ENCODE measurements around the gene NFE2L2.

Gene NFE2L2

DNA sequence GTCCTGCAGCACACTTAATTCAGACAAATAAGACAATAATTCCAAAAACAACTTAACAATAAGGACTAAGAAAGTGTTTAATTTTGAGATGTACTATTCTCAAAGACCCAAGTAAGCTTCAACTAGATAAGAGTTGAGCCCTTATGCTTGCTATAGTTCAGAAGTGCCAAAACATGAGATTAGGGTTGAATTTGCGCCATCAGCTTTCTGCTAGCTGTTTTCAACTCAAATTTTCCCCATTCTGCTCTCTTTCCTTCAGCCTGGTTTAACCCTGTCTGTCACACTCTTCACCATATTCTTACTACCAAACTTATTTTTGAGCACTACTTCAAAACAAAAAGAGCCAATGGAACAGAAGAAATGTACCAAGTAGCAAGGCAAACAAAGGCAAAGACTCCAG lies 4.1 kb downstream of the NFE2L2 start:
- H3K27ac ChIP-seq (ENCODE audit: low read depth, low read length) = 0 out of 2 replicates have a peak overlapping the region, but pooled peaks have one; percentile 24
- peaks cover 43% of the 10 kb centered on the region for H4K20me1 ChIP-seq (ENCODE audit: low read depth, low read length)
- H3F3A ChIP-seq (ENCODE audit: insufficient read depth) = peaks cover 5% of the 10 kb centered on the region; the same call in 1 of the 2 replicates
- H3K9me2 ChIP-seq (replicated peaks; ENCODE audit: insufficient read depth, low read length) = no peaks in the 10 kb centered on the region
- H2AFZ ChIP-seq (ENCODE audit: low read depth, low read length, severe bottlenecking) = no peak overlapping the region
- peak overlapping the region; percentile 99 for H3K4me2 ChIP-seq (ENCODE audit: low read depth, low read length, poor library complexity, severe bottlenecking)
- H3K36me3 ChIP-seq (ENCODE audit: low read length) = peaks cover 10% of the 10 kb centered on the region; the same call in 1 of the 2 replicates
- H3K9ac ChIP-seq (ENCODE audit: low read length) = no peak overlapping the region
- H3K27me3 ChIP-seq (ENCODE audit: low read length) = no peaks in the 10 kb centered on the region
- H3K4me3 ChIP-seq (ENCODE audit: insufficient read depth, low read length, poor library complexity, severe bottlenecking) = no peak overlapping the region
- peaks cover 88% of the 10 kb centered on the region for H3K79me2 ChIP-seq (ENCODE audit: insufficient read depth, low read length)
- no peak for TF ChIP-seq EZH2phosphoT487 (conservative IDR thresholded peaks at IDR 0.05; ENCODE audit: low read length)
- TF ChIP-seq, protein P1, sequence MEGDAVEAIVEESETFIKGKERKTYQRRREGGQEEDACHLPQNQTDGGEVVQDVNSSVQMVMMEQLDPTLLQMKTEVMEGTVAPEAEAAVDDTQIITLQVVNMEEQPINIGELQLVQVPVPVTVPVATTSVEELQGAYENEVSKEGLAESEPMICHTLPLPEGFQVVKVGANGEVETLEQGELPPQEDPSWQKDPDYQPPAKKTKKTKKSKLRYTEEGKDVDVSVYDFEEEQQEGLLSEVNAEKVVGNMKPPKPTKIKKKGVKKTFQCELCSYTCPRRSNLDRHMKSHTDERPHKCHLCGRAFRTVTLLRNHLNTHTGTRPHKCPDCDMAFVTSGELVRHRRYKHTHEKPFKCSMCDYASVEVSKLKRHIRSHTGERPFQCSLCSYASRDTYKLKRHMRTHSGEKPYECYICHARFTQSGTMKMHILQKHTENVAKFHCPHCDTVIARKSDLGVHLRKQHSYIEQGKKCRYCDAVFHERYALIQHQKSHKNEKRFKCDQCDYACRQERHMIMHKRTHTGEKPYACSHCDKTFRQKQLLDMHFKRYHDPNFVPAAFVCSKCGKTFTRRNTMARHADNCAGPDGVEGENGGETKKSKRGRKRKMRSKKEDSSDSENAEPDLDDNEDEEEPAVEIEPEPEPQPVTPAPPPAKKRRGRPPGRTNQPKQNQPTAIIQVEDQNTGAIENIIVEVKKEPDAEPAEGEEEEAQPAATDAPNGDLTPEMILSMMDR (IDR thresholded peaks at IDR 0.05; ENCODE audit: insufficient read depth, low read length, poor library complexity, severe bottlenecking) = no peak
- no peaks in the 10 kb centered on the region for H3K9me3 ChIP-seq (ENCODE audit: insufficient read depth, low read length)

DNA sequence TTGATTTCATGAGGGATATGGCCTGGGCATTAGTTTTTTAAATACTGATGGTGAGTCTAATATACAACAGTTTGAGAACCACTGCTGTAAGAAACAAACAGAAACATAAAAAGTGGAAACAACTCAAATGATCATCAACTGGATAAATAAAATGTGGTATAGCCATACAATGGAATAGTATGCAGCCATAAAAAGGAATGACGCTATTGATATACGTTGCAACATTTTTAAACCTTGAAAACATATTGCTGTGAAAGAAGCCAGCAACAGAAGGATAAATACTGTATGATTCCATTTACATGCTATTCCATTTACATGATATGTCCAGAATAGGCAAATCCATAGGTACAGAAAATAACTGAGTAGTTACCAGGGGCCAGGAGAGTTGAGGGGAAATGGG lies 6.5 kb downstream of the NFE2L2 start:
- TF ChIP-seq, protein P1 (IDR thresholded peaks at IDR 0.05; ENCODE audit: insufficient read depth, low read length, poor library complexity, severe bottlenecking) = no peak
- no peak for TF ChIP-seq EZH2phosphoT487 (conservative IDR thresholded peaks at IDR 0.05; ENCODE audit: low read length)
- Histone ChIP-seq H2AFZ (ENCODE audit: low read depth, low read length, severe bottlenecking) (no peak overlapping the region), H3K9me3 (ENCODE audit: insufficient read depth, low read length) (no peaks in the 10 kb centered on the region), H3K9ac (ENCODE audit: low read length) (no peak overlapping the region), H3K4me3 (ENCODE audit: insufficient read depth, low read length, poor library complexity, severe bottlenecking) (no peak overlapping the region), H3F3A (ENCODE audit: insufficient read depth) (no peaks in the 10 kb centered on the region; the same call in 1 of the 2 replicates), H3K27ac (ENCODE audit: low read depth, low read length) (no peak overlapping the region), H3K27me3 (ENCODE audit: low read length) (no peaks in the 10 kb centered on the region), H3K4me2 (ENCODE audit: low read depth, low read length, poor library complexity, severe bottlenecking) (no peak overlapping the region), H3K9me2 (replicated peaks; ENCODE audit: insufficient read depth, low read length) (no peaks in the 10 kb centered on the region), H3K36me3 (ENCODE audit: low read length) (peaks cover 9% of the 10 kb centered on the region; the same call in 1 of the 2 replicates), H4K20me1 (ENCODE audit: low read depth, low read length) (peaks cover 55% of the 10 kb centered on the region), H3K79me2 (ENCODE audit: insufficient read depth, low read length) (peaks cover 100% of the 10 kb centered on the region)

DNA sequence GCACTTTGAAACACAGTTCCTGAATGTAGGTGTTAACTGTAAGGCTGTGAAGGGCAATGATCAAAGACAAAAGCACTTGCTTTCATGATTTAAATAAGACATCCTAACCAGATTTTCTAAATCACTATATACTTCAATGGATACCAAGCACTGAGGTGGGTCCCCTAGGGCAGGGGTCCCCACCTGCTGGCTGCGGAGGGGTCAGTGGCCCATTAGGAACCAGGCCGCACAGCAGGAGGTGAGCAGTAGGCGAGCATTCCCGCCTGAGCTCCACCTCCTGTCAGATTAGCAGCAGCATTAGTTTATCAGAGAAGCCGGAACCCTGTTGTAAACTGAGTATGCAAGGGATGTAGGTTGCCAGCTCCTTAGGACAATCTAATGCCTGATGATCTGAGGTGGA lies 7.1 kb downstream of the NFE2L2 start:
- Histone ChIP-seq H3K9me2 (replicated peaks; ENCODE audit: insufficient read depth, low read length) (no peaks in the 10 kb centered on the region), H3K79me2 (ENCODE audit: insufficient read depth, low read length) (peaks cover 100% of the 10 kb centered on the region), H3K36me3 (ENCODE audit: low read length) (peaks cover 3% of the 10 kb centered on the region; the same call in 1 of the 2 replicates), H2AFZ (ENCODE audit: low read depth, low read length, severe bottlenecking) (no peak overlapping the region), H3K4me2 (ENCODE audit: low read depth, low read length, poor library complexity, severe bottlenecking) (no peak overlapping the region), H3K27ac (ENCODE audit: low read depth, low read length) (no peak overlapping the region), H4K20me1 (ENCODE audit: low read depth, low read length) (peaks cover 53% of the 10 kb centered on the region), H3K27me3 (ENCODE audit: low read length) (no peaks in the 10 kb centered on the region), H3F3A (ENCODE audit: insufficient read depth) (no peaks in the 10 kb centered on the region; the same call in 1 of the 2 replicates), H3K4me3 (ENCODE audit: insufficient read depth, low read length, poor library complexity, severe bottlenecking) (no peak overlapping the region), H3K9me3 (ENCODE audit: insufficient read depth, low read length) (no peaks in the 10 kb centered on the region), H3K9ac (ENCODE audit: low read length) (no peak overlapping the region)
- TF ChIP-seq, protein P1 (IDR thresholded peaks at IDR 0.05; ENCODE audit: insufficient read depth, low read length, poor library complexity, severe bottlenecking) = no peak
- no peak for TF ChIP-seq EZH2phosphoT487 (conservative IDR thresholded peaks at IDR 0.05; ENCODE audit: low read length)

All from SU-DHL-6 (cell line).